Measurements from ENCODE around the gene RAPGEF3.

GRCh38 chr12:47752552-47752951, 6.1 kb downstream of the RAPGEF3 start:
- TF ChIP-seq POLR2AphosphoS5 (IDR thresholded peaks at IDR 0.05; ENCODE audit: low read depth, low read length) (no peak), POLR2A (IDR thresholded peaks at IDR 0.05; ENCODE audit: low read depth, low read length) (no peak), TAF1 (IDR thresholded peaks at IDR 0.05; ENCODE audit: low read depth, low read length) (no peak), POU2F2 (IDR thresholded peaks at IDR 0.05; ENCODE audit: low read depth, low read length) (no peak)

Data from GM12891 (cell line).